HG02973 (cell line): ENCODE data around the gene RAB29.
"Not testable (repeated sequence)": the region's sequence is repeated elsewhere in the genome, so short reads cannot be mapped to it uniquely, and the experiment has no call there.

Experiments
- ATAC-seq: cut with Tn5 transposase; IDR thresholded peaks from one replicate; pipeline ENCODE4 v1.9.1; 2021; ENCODE audit warnings: moderate library complexity; ENCODE audit not compliant: unreplicated experiment

The RAB29 gene

GRCh38 chr1:205775015-205775716 lies at the start of gene RAB29:
TSS of gene RAB29 (minus strand) at chr1:205775482. CDS start at chr1:205774956, 526 bp downstream.
- ATAC-seq: peak; percentile 58

- ATAC-seq: no peak
Observed at GRCh38 chr1:205824180-205824579, 48.9 kb upstream of the RAB29 start.

- not testable (repeated sequence) for ATAC-seq
Observed at GRCh38 chr1:205823260-205823659, 48.0 kb upstream of the RAB29 start.

GRCh38 chr1:205822397-205822796 lies 47.1 kb upstream of the RAB29 start:
- no peak for ATAC-seq

GRCh38 chr1:205817988-205818387 lies 42.7 kb upstream of the RAB29 start:
- no peak for ATAC-seq

- no peak for ATAC-seq
Observed at GRCh38 chr1:205817364-205817763, 42.1 kb upstream of the RAB29 start.

- no peak for ATAC-seq
Observed at GRCh38 chr1:205813755-205814058, 38.4 kb upstream of the RAB29 start.

- peak; percentile 63 for ATAC-seq
Observed at GRCh38 chr1:205812878-205813754, 37.8 kb upstream of the RAB29 start, which contains the start of gene SLC41A1. TSS of gene SLC41A1 (minus strand) at chr1:205813198. CDS start at chr1:205810441, 2,757 bp downstream.

GRCh38 chr1:205812271-205812877 lies 37.1 kb upstream of the RAB29 start:
- ATAC-seq: no peak

GRCh38 chr1:205811660-205812059 lies 36.4 kb upstream of the RAB29 start:
- no peak for ATAC-seq

- ATAC-seq: no peak
Observed at GRCh38 chr1:205810448-205811157, 35.3 kb upstream of the RAB29 start.

- no peak for ATAC-seq
Observed at GRCh38 chr1:205809942-205810345, 34.7 kb upstream of the RAB29 start.

GRCh38 chr1:205809469-205809868 lies 34.2 kb upstream of the RAB29 start:
- no peak for ATAC-seq

- no peak for ATAC-seq
Observed at GRCh38 chr1:205805082-205805711, 29.9 kb upstream of the RAB29 start.

GRCh38 chr1:205804605-205805004 lies 29.3 kb upstream of the RAB29 start:
- ATAC-seq: no peak

GRCh38 chr1:205803986-205804385 lies 28.7 kb upstream of the RAB29 start:
- no peak for ATAC-seq

GRCh38 chr1:205802060-205802459 lies 26.8 kb upstream of the RAB29 start:
- no peak for ATAC-seq

- ATAC-seq: no peak
Observed at GRCh38 chr1:205800981-205801703, 25.9 kb upstream of the RAB29 start.

GRCh38 chr1:205800427-205800826 lies 25.1 kb upstream of the RAB29 start:
- no peak for ATAC-seq

GRCh38 chr1:205798577-205798976 lies 23.3 kb upstream of the RAB29 start:
- no peak for ATAC-seq
